Keratinocyte (primary cell): ENCODE data around the gene PPFIA1. TPM values are rescaled to one million over a fixed set of nuclear protein-coding genes. Genes with fewer than 3 reads are reported as not detected.

Experiments used
- DNase-seq: peaks from one replicate; pipeline ENCODE4 v3.0.0-alpha.2; 2011; ENCODE audit warnings: low read depth, missing footprints, low spot score
- FAIRE-seq: peaks from 2 replicates; lab custom pipeline; 2011; peaks lifted over from hg19 to GRCh38; lab: Jason Lieb, UNC
- H2AFZ ChIP-seq: 2 replicates; pipeline ENCODE4 v1.6.0; 2012; ENCODE audit warnings: low read length, control low read depth, inconsistent platforms; ENCODE audit not compliant: control insufficient read depth
- H3K27ac ChIP-seq: 2 replicates; pipeline ENCODE4 v1.5.1; 2011; ENCODE audit warnings: low read length; ENCODE audit not compliant: control insufficient read depth, insufficient read depth
- H3K27me3 ChIP-seq: 3 replicates; pipeline ENCODE4 v1.6.0; 2011; ENCODE audit warnings: low read length; ENCODE audit not compliant: control insufficient read depth, insufficient read depth; ENCODE audit errors: extremely low read depth
- H3K36me3 ChIP-seq, 2 experiments: 2 replicates in 1 of 2; 3 replicates in 1 of 2; pipeline ENCODE4 v1.5.1; 2011; ENCODE audit warnings: low read length in 2 of 2, mild to moderate bottlenecking in 1 of 2; ENCODE audit not compliant: control insufficient read depth in 2 of 2, insufficient read depth in 2 of 2; ENCODE audit errors: extremely low read depth in 1 of 2
- H3K4me1 ChIP-seq: 3 replicates; pipeline ENCODE4 v1.5.1; 2011; ENCODE audit warnings: low read length; ENCODE audit not compliant: control insufficient read depth, insufficient read depth; ENCODE audit errors: extremely low read depth
- H3K4me2 ChIP-seq: 3 replicates; pipeline ENCODE4 v1.6.0; 2011; ENCODE audit warnings: low read depth, low read length; ENCODE audit not compliant: control insufficient read depth, insufficient read depth; ENCODE audit errors: extremely low read depth
- H3K4me3 ChIP-seq, 3 experiments: fragments of 200-600 bp in 1 of 3; sonication (generic) in 1 of 3; 2 replicates in 2 of 3; 3 replicates in 1 of 3; pipeline ENCODE4 v1.5.1; 2011 to 2016; ENCODE audit warnings: low read length in 3 of 3, mild to moderate bottlenecking in 3 of 3, control low read depth in 2 of 3, inconsistent platforms in 1 of 3, low read depth in 1 of 3, mixed read lengths in 1 of 3, mixed run types in 1 of 3, moderate library complexity in 1 of 3; ENCODE audit not compliant: control insufficient read depth in 2 of 3, insufficient read depth in 2 of 3; ENCODE audit errors: extremely low read depth in 1 of 3
- H3K79me2 ChIP-seq: 2 replicates; pipeline ENCODE4 v1.6.0; 2012; ENCODE audit warnings: low read length; ENCODE audit not compliant: control insufficient read depth, insufficient read depth
- H3K9ac ChIP-seq: 3 replicates; pipeline ENCODE4 v1.6.0; 2011; ENCODE audit warnings: low read length; ENCODE audit not compliant: control insufficient read depth, insufficient read depth; ENCODE audit errors: extremely low read depth
- H3K9me1 ChIP-seq: 3 replicates; pipeline ENCODE4 v1.6.0; 2011; ENCODE audit warnings: low read length; ENCODE audit not compliant: control insufficient read depth, insufficient read depth; ENCODE audit errors: extremely low read depth
- H3K9me3 ChIP-seq: 2 replicates; pipeline ENCODE4 v1.5.1; 2012; ENCODE audit warnings: low read depth, low read length; ENCODE audit not compliant: control insufficient read depth
- H4K20me1 ChIP-seq: 3 replicates; pipeline ENCODE4 v1.6.0; 2011; ENCODE audit warnings: low read length; ENCODE audit not compliant: control insufficient read depth, insufficient read depth; ENCODE audit errors: extremely low read depth
- CTCF ChIP-seq, 3 experiments: IDR thresholded peaks in 1 of 3; conservative IDR thresholded peaks in 1 of 3; optimal IDR thresholded peaks in 1 of 3; 2 replicates in 2 of 3; 3 replicates in 1 of 3; pipeline versions ENCODE3 to v1.5.1; 2011; ENCODE audit warnings: low read length in 3 of 3, mild to moderate bottlenecking in 3 of 3, moderate library complexity in 2 of 3, control low read depth in 1 of 3, inconsistent platforms in 1 of 3; ENCODE audit not compliant: insufficient read depth in 2 of 3; ENCODE audit errors: extremely low read depth in 1 of 3
- EZH2 ChIP-seq: IDR thresholded peaks from one replicate; pipeline ENCODE4 v1.6.1; 2012; ENCODE audit warnings: inconsistent platforms, mild to moderate bottlenecking, low read length, moderate library complexity
- dilution Hi-C: fragments of 300-500 bp; cut with MboI; formaldehyde crosslinking; loops from one replicate; pipeline ENCODE4 v1.7.0; 2020; ENCODE audit warnings: low sequenced_read_pairs; ENCODE audit not compliant: extremely low pct_ligation_motif_present
- polyA plus RNA-seq, 5 experiments: library from polyadenylated mRNA; depleted of rRNA in 3 of 5; stranded (reverse) in 3 of 5; stranded (forward) in 1 of 5; unstranded in 1 of 5; fragments of >200 nt; gene quantifications; 1 replicate in 1 of 5; 2 replicates in 3 of 5; 3 replicates in 1 of 5; pipeline versions ENCODE4 v1.2.1 to v1.2.3, GENCODE V29; 2011 to 2012; ENCODE audit warnings: missing spikeins in 2 of 5, low read depth in 1 of 5, low replicate concordance in 1 of 5

Gene PPFIA1
- polyA plus RNA-seq, 1 donor (not counting 4 experiments of a cell fraction or from before 2014, with no cell fraction given), result 27.6 TPM

- TF ChIP-seq EZH2 (no peak), CTCF (optimal IDR thresholded peaks at IDR 0.05 in 1 of 3, IDR thresholded peaks at IDR 0.05 in 1 of 3, conservative IDR thresholded peaks at IDR 0.05 in 1 of 3; ENCODE audit: extremely low read depth in 1 of 3, insufficient read depth in 2 of 3, low read length in 3 of 3) (no peak)
- Histone ChIP-seq H4K20me1 (peaks cover 5% of the 10 kb centered on the region), H3K27ac (no peak overlapping the region), H3K27me3 (no peaks in the 10 kb centered on the region), H3K36me3 (peaks cover 12 to 16% of the 10 kb centered on the region in 2 experiments), H2AFZ (no peak overlapping the region), H3K4me3 (no peak overlapping the region), H3K79me2 (peaks cover 43% of the 10 kb centered on the region), H3K4me2 (no peak overlapping the region), H3K9me3 (no peaks in the 10 kb centered on the region), H3K9ac (no peak overlapping the region), H3K4me1 (no peaks in the 10 kb centered on the region), H3K9me1 (peaks cover 3% of the 10 kb centered on the region)
- dilution Hi-C loops, result no loop called here
- no peak for DNase-seq
- FAIRE-seq, result no peak
Measured at GRCh38 chr11:70281156-70281609, 10.7 kb downstream of the PPFIA1 start.

- H3K9ac ChIP-seq, result no peak overlapping the region
- H3K79me2 ChIP-seq, result peaks cover 38% of the 10 kb centered on the region
- H3K36me3 ChIP-seq, result peaks cover 12 to 16% of the 10 kb centered on the region in 2 experiments
- FAIRE-seq (no peak), DNase-seq (no peak)
- H4K20me1 ChIP-seq, result peaks cover 3% of the 10 kb centered on the region
- no peak overlapping the region for H3K27ac ChIP-seq
- H3K27me3 ChIP-seq, result no peaks in the 10 kb centered on the region
- TF ChIP-seq CTCF (optimal IDR thresholded peaks at IDR 0.05 in 1 of 3, IDR thresholded peaks at IDR 0.05 in 1 of 3, conservative IDR thresholded peaks at IDR 0.05 in 1 of 3; ENCODE audit: extremely low read depth in 1 of 3, insufficient read depth in 2 of 3, low read length in 3 of 3), result no peak
- no peak for TF ChIP-seq EZH2
- no peak overlapping the region for H3K4me2 ChIP-seq
- dilution Hi-C loops, result no loop called here
- no peaks in the 10 kb centered on the region for H3K4me1 ChIP-seq
- no peaks in the 10 kb centered on the region for H3K9me3 ChIP-seq
- H3K9me1 ChIP-seq, result peaks cover 3% of the 10 kb centered on the region
- H2AFZ ChIP-seq, result no peak overlapping the region
- no peak overlapping the region for H3K4me3 ChIP-seq
Measured at GRCh38 chr11:70282012-70282411, 11.5 kb downstream of the PPFIA1 start.
